ENCODE results near the gene EHMT2. TPM values are rescaled to one million over a fixed set of nuclear protein-coding genes. Genes with fewer than 3 reads are reported as not detected.
"Not testable (repeated sequence)": the region's sequence is repeated elsewhere in the genome, so short reads cannot be mapped to it uniquely, and the experiment has no call there.

The EHMT2 gene
- total RNA-seq, 1 donor from 2014 or later: 15.6 TPM

DNA sequence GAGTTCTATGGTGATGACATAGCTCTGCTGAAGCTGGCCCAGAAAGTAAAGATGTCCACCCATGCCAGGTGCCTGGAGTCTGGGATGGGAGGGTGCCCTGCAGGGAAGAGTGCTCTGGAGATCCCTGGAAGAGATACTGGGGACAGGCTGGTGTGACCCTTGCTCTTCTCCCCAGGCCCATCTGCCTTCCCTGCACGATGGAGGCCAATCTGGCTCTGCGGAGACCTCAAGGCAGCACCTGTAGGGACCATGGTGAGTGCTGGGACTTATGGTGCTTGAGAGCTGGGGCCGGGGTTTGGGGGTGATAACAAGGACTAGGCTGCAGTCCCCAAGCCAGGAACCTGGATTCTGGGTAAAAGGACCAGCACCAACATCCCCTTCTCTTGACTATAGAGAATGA, 46.2 kb upstream of the EHMT2 start:
- TF ChIP-seq, protein P1, sequence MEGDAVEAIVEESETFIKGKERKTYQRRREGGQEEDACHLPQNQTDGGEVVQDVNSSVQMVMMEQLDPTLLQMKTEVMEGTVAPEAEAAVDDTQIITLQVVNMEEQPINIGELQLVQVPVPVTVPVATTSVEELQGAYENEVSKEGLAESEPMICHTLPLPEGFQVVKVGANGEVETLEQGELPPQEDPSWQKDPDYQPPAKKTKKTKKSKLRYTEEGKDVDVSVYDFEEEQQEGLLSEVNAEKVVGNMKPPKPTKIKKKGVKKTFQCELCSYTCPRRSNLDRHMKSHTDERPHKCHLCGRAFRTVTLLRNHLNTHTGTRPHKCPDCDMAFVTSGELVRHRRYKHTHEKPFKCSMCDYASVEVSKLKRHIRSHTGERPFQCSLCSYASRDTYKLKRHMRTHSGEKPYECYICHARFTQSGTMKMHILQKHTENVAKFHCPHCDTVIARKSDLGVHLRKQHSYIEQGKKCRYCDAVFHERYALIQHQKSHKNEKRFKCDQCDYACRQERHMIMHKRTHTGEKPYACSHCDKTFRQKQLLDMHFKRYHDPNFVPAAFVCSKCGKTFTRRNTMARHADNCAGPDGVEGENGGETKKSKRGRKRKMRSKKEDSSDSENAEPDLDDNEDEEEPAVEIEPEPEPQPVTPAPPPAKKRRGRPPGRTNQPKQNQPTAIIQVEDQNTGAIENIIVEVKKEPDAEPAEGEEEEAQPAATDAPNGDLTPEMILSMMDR (IDR thresholded peaks at IDR 0.05; ENCODE audit: borderline replicate concordance): no peak
- Histone ChIP-seq H3K36me3 (no peaks in the 10 kb centered on the region), H3K27ac (replicated peaks) (no peak overlapping the region), H3K27me3 (ENCODE audit: low read depth) (peaks cover 41% of the 10 kb centered on the region), H3K4me1 (peaks cover 13% of the 10 kb centered on the region), H3K9me3 (replicated peaks) (no peaks in the 10 kb centered on the region), H3K4me3 (no peak overlapping the region)
- intact Hi-C loops (cut with micrococcal nuclease): no loop called here
- no peak for DNase-seq

DNA sequence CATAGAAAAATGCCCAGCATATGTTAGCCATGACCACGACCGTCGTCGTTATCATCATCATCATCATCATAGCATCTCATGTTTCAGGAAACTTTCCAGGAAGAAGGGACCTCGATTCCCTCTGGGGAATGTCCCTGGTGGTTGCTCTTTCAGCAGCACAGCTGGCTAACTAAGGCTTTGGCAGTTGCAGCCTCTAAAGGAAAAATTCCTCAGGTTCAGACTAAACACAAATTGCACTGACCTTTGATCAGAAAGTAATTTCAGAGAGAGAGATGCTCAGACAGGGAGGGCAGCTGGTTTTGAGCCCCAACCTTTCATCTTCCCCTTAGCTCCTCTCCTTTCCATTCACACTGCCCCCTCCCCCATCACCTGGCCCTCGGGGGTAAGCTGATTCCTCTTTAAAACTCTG, 42.8 kb upstream of the EHMT2 start:
- H3K4me3 ChIP-seq: no peak overlapping the region
- intact Hi-C loops (cut with micrococcal nuclease): no loop called here
- peaks cover 40% of the 10 kb centered on the region for H3K27me3 ChIP-seq (ENCODE audit: low read depth)
- TF ChIP-seq, protein P1 (IDR thresholded peaks at IDR 0.05; ENCODE audit: borderline replicate concordance): no peak
- no peak for DNase-seq
- H3K36me3 ChIP-seq: no peaks in the 10 kb centered on the region
- no peak overlapping the region for H3K27ac ChIP-seq (replicated peaks)
- H3K4me1 ChIP-seq: peaks cover 6% of the 10 kb centered on the region
- H3K9me3 ChIP-seq (replicated peaks): no peaks in the 10 kb centered on the region

DNA sequence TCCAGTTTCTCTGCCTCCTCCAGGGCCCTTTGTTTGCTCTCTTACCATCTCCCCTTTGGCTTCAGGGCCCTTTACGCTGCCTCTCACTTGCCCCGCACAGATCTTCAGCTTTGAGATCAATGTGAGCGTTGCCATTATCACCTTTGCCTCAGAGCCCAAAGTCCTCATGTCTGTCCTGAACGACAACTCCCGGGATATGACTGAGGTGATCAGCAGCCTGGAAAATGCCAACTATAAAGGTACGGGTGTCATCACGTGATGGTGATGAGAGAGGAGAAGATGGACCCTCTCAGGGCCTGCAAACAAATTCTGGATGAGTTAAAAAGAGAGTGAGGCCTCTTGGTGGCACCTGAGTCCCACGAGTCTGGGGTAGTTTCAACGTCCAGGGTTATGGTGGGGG, 38.3 kb upstream of the EHMT2 start:
- H3K4me3 ChIP-seq: no peak overlapping the region
- no peaks in the 10 kb centered on the region for H3K36me3 ChIP-seq
- no peak overlapping the region for H3K27ac ChIP-seq (replicated peaks)
- intact Hi-C loops (cut with micrococcal nuclease): no loop called here
- H3K9me3 ChIP-seq (replicated peaks): no peaks in the 10 kb centered on the region
- H3K4me1 ChIP-seq: no peaks in the 10 kb centered on the region
- H3K27me3 ChIP-seq (ENCODE audit: low read depth): peaks cover 6% of the 10 kb centered on the region
- TF ChIP-seq, protein P1 (IDR thresholded peaks at IDR 0.05; ENCODE audit: borderline replicate concordance): no peak
- no peak for DNase-seq

DNA sequence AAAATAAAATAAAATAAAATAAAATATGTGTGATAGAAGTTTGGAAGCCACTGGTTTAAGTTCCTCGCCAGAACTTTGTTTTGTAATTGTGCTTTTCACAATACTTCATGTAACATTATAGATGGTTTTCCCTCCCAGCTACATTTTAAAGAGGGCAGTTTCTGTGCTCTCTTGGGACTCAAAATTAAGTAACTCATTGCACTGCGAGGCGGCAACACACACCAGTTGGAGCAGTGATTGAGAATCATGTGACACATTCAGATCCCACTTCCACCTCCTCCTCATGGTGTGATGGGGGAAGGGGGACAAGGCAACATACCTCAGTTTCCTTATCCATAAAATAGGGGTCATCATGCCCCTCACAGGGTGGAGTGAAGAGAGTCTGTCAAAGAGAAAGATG, 37.5 kb upstream of the EHMT2 start:
- peaks cover 9% of the 10 kb centered on the region for H3K27me3 ChIP-seq (ENCODE audit: low read depth)
- no peaks in the 10 kb centered on the region for H3K36me3 ChIP-seq
- H3K4me1 ChIP-seq: no peaks in the 10 kb centered on the region
- no peak for DNase-seq
- H3K9me3 ChIP-seq (replicated peaks): no peaks in the 10 kb centered on the region
- intact Hi-C loops (cut with micrococcal nuclease): no loop called here
- no peak overlapping the region for H3K4me3 ChIP-seq
- no peak overlapping the region for H3K27ac ChIP-seq (replicated peaks)
- TF ChIP-seq, protein P1 (IDR thresholded peaks at IDR 0.05; ENCODE audit: borderline replicate concordance): no peak

DNA sequence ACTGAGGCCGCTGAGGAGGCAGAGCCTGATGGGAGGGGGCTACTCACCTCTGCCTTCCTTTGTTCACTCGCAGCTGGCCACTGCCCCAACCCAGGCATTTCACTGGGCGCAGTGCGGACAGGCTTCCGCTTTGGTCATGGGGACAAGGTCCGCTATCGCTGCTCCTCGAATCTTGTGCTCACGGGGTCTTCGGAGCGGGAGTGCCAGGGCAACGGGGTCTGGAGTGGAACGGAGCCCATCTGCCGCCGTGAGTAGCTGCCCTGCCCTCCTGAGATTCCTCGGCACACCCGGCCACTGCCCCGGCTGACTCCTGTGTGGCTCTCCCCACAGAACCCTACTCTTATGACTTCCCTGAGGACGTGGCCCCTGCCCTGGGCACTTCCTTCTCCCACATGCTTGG, 36.0 kb upstream of the EHMT2 start:
- TF ChIP-seq, protein P1 (IDR thresholded peaks at IDR 0.05; ENCODE audit: borderline replicate concordance): no peak

DNA sequence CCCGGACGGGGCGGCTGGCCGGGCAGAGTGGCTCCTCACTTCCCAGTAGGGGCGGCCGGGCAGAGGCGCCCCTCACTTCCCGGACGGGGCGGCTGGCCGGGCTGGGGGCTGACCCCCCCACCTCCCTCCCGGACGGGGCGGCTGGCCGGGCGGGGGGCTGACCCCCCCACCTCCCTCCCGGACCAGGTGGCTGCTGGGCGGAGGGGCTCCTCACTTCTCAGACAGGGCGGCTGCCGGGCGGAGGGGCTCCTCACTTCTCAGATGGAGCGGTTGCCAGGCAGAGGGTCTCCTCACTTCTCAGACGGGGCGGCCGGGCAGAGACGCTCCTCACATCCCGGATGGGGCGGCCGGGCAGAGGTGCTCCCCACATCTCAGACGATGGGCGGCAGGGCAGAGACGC, 34.6 kb upstream of the EHMT2 start:
- H3K27ac ChIP-seq (replicated peaks); H3K36me3 ChIP-seq; intact Hi-C loops (cut with micrococcal nuclease); H3K9me3 ChIP-seq (replicated peaks); DNase-seq; H3K4me3 ChIP-seq; H3K4me1 ChIP-seq: not testable (repeated sequence)
- peaks cover 28% of the 10 kb centered on the region for H3K27me3 ChIP-seq (ENCODE audit: low read depth)

More for the DNA sequence above, 36.0 kb upstream of the EHMT2 start:
- DNase-seq: no peak
- no peaks in the 10 kb centered on the region for H3K36me3 ChIP-seq
- no peaks in the 10 kb centered on the region for H3K4me1 ChIP-seq
- H3K27me3 ChIP-seq (ENCODE audit: low read depth): peaks cover 17% of the 10 kb centered on the region
- H3K27ac ChIP-seq (replicated peaks): no peak overlapping the region
- H3K9me3 ChIP-seq (replicated peaks): no peaks in the 10 kb centered on the region
- H3K4me3 ChIP-seq: no peak overlapping the region
- intact Hi-C loops (cut with micrococcal nuclease): no loop called here

All from left ventricle myocardium inferior (tissue), 1 donor.